GM23248 (cell line): ENCODE results near the gene RFX3.

Source experiments
- EZH2 ChIP-seq: fragments of 200-600 bp; sonication (generic); IDR thresholded peaks from 2 replicates; pipeline ENCODE4 v1.6.1; 2018; ENCODE audit warnings: antibody characterized with exemption, mild to moderate bottlenecking; ENCODE audit not compliant: insufficient read depth, poor library complexity, severe bottlenecking
- EZH2phosphoT487 ChIP-seq: fragments of 200-600 bp; sonication (generic); IDR thresholded peaks from 2 replicates; pipeline ENCODE4 v1.6.1; 2018; ENCODE audit warnings: antibody characterized with exemption, moderate library complexity, mild to moderate bottlenecking, low read depth; ENCODE audit not compliant: insufficient read depth

GRCh38 chr9:3441197-3441816, 84.5 kb downstream of the RFX3 start:
- TF ChIP-seq EZH2 (no peak), EZH2phosphoT487 (no peak)
